Measurements from ENCODE around the gene LOXL3. TPM values are rescaled to one million over a fixed set of nuclear protein-coding genes. Genes with fewer than 3 reads are reported as not detected.

Gene LOXL3
- total and polyA plus RNA-seq, 2 experiments from 2014 or later, result 11.2 to 13.6 TPM

GRCh38 chr2:74584088-74584645, 30.4 kb upstream of the LOXL3 start:
- Histone ChIP-seq H3K79me2 (no peaks in the 10 kb centered on the region), H3K9me3 (ENCODE audit: low read depth) (no peaks in the 10 kb centered on the region), H2AFZ (no peak overlapping the region), H3K36me3 (replicated peaks; ENCODE audit: insufficient read depth, low read depth) (no peaks in the 10 kb centered on the region), H3K4me3 (no peak overlapping the region), H3K27ac (no peak overlapping the region), H3K4me2 (no peak overlapping the region), H3K4me1 (ENCODE audit: insufficient read depth) (no peaks in the 10 kb centered on the region), H3K27me3 (no peaks in the 10 kb centered on the region), H4K20me1 (ENCODE audit: insufficient read depth, poor library complexity, severe bottlenecking) (no peaks in the 10 kb centered on the region), H3K9me2 (replicated peaks; ENCODE audit: insufficient read depth) (no peaks in the 10 kb centered on the region)
- no peak for DNase-seq (ENCODE audit: low spot score)
- 64% methylated on average over 2 of the region's 2 CpGs for WGBS (ENCODE audit: low lambda C conversion rate, missing lambda C conversion rate)
- TF ChIP-seq CTCF (IDR thresholded peaks at IDR 0.05; ENCODE audit: poor library complexity), result no peak
- TF ChIP-seq EZH2 (IDR thresholded peaks at IDR 0.05; ENCODE audit: borderline replicate concordance), result no peak
- TF ChIP-seq EZH2phosphoT487 (IDR thresholded peaks at IDR 0.05; ENCODE audit: low read depth, severe bottlenecking, unreplicated experiment), result no peak

GRCh38 chr2:74583504-74583903, 29.8 kb upstream of the LOXL3 start:
- TF ChIP-seq EZH2 (IDR thresholded peaks at IDR 0.05; ENCODE audit: borderline replicate concordance) (no peak), EZH2phosphoT487 (IDR thresholded peaks at IDR 0.05; ENCODE audit: low read depth, severe bottlenecking, unreplicated experiment) (no peak), CTCF (IDR thresholded peaks at IDR 0.05; ENCODE audit: poor library complexity) (no peak)
- H3K27me3 ChIP-seq, result no peaks in the 10 kb centered on the region
- H3K27ac ChIP-seq, result no peak overlapping the region
- H3K36me3 ChIP-seq (replicated peaks; ENCODE audit: insufficient read depth, low read depth), result no peaks in the 10 kb centered on the region
- DNase-seq (ENCODE audit: low spot score), result no peak
- H3K9me2 ChIP-seq (replicated peaks; ENCODE audit: insufficient read depth), result no peaks in the 10 kb centered on the region
- no peaks in the 10 kb centered on the region for H3K4me1 ChIP-seq (ENCODE audit: insufficient read depth)
- no peaks in the 10 kb centered on the region for H3K9me3 ChIP-seq (ENCODE audit: low read depth)
- H4K20me1 ChIP-seq (ENCODE audit: insufficient read depth, poor library complexity, severe bottlenecking), result no peaks in the 10 kb centered on the region
- no peak overlapping the region for H3K4me2 ChIP-seq
- H3K4me3 ChIP-seq, result no peak overlapping the region
- H3K79me2 ChIP-seq, result no peaks in the 10 kb centered on the region
- H2AFZ ChIP-seq, result no peak overlapping the region

GRCh38 chr2:74582184-74582583, 28.4 kb upstream of the LOXL3 start:
- Histone ChIP-seq H3K9me3 (ENCODE audit: low read depth) (no peaks in the 10 kb centered on the region), H3K36me3 (replicated peaks; ENCODE audit: insufficient read depth, low read depth) (no peaks in the 10 kb centered on the region), H3K4me2 (no peak overlapping the region), H3K79me2 (no peaks in the 10 kb centered on the region), H3K27ac (no peak overlapping the region), H3K9me2 (replicated peaks; ENCODE audit: insufficient read depth) (no peaks in the 10 kb centered on the region), H3K4me1 (ENCODE audit: insufficient read depth) (no peaks in the 10 kb centered on the region), H3K27me3 (no peaks in the 10 kb centered on the region), H3K4me3 (no peak overlapping the region), H4K20me1 (ENCODE audit: insufficient read depth, poor library complexity, severe bottlenecking) (no peaks in the 10 kb centered on the region), H2AFZ (no peak overlapping the region)
- TF ChIP-seq CTCF (IDR thresholded peaks at IDR 0.05; ENCODE audit: poor library complexity) (no peak), EZH2phosphoT487 (IDR thresholded peaks at IDR 0.05; ENCODE audit: low read depth, severe bottlenecking, unreplicated experiment) (no peak), EZH2 (IDR thresholded peaks at IDR 0.05; ENCODE audit: borderline replicate concordance) (no peak)
- 83% methylated on average over 2 of the region's 2 CpGs for WGBS (ENCODE audit: low lambda C conversion rate, missing lambda C conversion rate)
- no peak for DNase-seq (ENCODE audit: low spot score)

- Histone ChIP-seq H3K9me2 (replicated peaks; ENCODE audit: insufficient read depth) (no peaks in the 10 kb centered on the region), H3K4me2 (no peak overlapping the region)
- 67% methylated on average over 3 of the region's 3 CpGs for WGBS (ENCODE audit: low lambda C conversion rate, missing lambda C conversion rate)
Observed at GRCh38 chr2:74581463-74581862, 27.7 kb upstream of the LOXL3 start.

More at GRCh38 chr2:74581463-74581862, 27.7 kb upstream of the LOXL3 start:
- Histone ChIP-seq H3K79me2 (no peaks in the 10 kb centered on the region), H3K4me1 (ENCODE audit: insufficient read depth) (no peaks in the 10 kb centered on the region), H2AFZ (no peak overlapping the region), H3K36me3 (replicated peaks; ENCODE audit: insufficient read depth, low read depth) (no peaks in the 10 kb centered on the region), H3K9me3 (ENCODE audit: low read depth) (no peaks in the 10 kb centered on the region), H4K20me1 (ENCODE audit: insufficient read depth, poor library complexity, severe bottlenecking) (no peaks in the 10 kb centered on the region), H3K27ac (no peak overlapping the region), H3K27me3 (no peaks in the 10 kb centered on the region), H3K4me3 (no peak overlapping the region)
- TF ChIP-seq EZH2phosphoT487 (IDR thresholded peaks at IDR 0.05; ENCODE audit: low read depth, severe bottlenecking, unreplicated experiment), result no peak
- no peak for TF ChIP-seq EZH2 (IDR thresholded peaks at IDR 0.05; ENCODE audit: borderline replicate concordance)
- TF ChIP-seq CTCF (IDR thresholded peaks at IDR 0.05; ENCODE audit: poor library complexity), result no peak
- DNase-seq (ENCODE audit: low spot score), result no peak

All from hepatocyte (in vitro differentiated cells).